ENCODE results near the gene ERH. TPM values are rescaled to one million over a fixed set of nuclear protein-coding genes. Genes with fewer than 3 reads are reported as not detected.

Gene ERH
- total RNA-seq, 1 experiment from 2014 or later = 112 TPM

DNA sequence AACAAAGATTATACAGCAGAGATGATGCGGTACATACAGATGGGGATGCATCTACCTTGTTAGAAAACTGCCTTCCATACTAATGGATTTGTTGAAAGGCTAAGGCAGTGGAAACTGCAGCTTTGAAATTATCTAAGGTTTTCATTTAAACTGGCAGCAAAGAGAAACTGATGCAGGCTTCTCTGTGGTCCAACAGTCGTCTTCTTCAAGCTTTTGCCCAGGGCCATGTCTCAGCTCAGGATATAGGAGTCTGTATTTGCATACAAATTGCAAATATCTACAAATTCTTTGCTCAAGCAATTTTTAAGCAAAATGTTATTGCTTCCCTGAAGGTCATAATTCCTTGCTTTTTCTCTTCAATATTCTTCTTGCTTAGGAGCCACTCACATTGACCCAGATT lies 33.7 kb downstream of the ERH start:
- no peak for DNase-seq (ENCODE audit: low read depth, low spot score)
- in situ Hi-C loops (cut with HindIII; ENCODE audit: low pct_unique_long_range_greater_than_20kb, low sequenced_read_pairs) = no loop called here

GRCh38 chr14:69363964-69364363 lies 34.1 kb downstream of the ERH start:
- in situ Hi-C loops (cut with HindIII; ENCODE audit: low pct_unique_long_range_greater_than_20kb, low sequenced_read_pairs) = no loop called here
- DNase-seq (ENCODE audit: low read depth, low spot score) = peak; percentile 93

- in situ Hi-C loops (cut with HindIII; ENCODE audit: low pct_unique_long_range_greater_than_20kb, low sequenced_read_pairs) = no loop called here
- DNase-seq (ENCODE audit: low read depth, low spot score) = peak; percentile 30
Observed at GRCh38 chr14:69363055-69363454, 35.0 kb downstream of the ERH start.

DNA sequence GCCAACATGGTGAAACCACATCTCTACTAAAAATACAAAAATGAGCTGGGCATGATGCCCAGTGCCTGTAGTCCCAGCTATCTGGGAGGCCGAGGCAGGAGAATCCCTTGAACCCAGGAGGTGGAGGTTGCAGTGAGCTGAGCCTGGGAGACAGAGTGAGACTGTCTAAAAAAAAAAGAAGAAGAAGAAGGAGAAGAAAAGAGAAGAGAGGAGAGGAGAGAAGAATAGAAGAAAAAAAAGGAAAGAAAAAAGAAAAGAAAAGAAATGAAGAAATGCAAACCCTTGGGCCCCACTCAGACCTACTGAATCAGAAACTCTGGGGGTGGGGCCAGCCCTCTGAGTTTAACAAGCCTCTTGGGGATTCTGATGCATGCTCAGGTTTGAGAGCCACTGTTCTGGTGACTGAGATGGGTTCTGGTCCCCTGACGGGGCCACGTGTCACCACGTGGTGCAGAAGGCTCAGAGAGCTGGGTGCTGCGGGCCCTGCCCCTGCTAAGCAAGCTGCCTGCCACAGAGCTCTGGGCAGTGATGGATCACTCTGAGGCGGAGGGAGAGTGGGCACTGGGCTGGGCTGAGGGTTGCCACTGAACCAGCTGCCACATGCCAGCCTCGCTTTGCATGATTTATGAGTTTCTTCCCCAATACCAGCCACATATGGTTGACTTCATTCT lies 37.5 kb downstream of the ERH start:
- no peak for DNase-seq (ENCODE audit: low read depth, low spot score)
- in situ Hi-C loops (cut with HindIII; ENCODE audit: low pct_unique_long_range_greater_than_20kb, low sequenced_read_pairs) = no loop called here

DNA sequence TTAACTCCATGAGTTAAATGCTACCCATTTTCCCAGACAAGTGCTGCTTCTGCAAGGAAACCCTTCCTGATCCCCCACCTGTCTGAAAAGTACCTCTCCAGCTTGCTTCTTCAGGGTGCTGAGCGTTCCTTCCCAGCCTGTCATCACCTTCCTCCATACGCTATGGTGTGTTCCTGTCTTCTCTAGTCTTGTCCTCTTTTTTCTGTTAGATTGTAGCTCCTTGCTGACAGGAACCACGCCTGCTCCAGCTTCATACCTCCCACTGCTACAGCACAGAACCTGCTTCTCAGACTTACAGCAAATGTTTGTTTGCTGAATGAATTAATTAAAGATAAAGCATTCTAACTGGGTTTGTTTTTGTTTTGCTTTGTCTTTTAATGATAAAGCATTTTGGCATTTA lies 39.1 kb downstream of the ERH start:
- no peak for DNase-seq (ENCODE audit: low read depth, low spot score)
- in situ Hi-C loops (cut with HindIII; ENCODE audit: low pct_unique_long_range_greater_than_20kb, low sequenced_read_pairs) = no loop called here

DNA sequence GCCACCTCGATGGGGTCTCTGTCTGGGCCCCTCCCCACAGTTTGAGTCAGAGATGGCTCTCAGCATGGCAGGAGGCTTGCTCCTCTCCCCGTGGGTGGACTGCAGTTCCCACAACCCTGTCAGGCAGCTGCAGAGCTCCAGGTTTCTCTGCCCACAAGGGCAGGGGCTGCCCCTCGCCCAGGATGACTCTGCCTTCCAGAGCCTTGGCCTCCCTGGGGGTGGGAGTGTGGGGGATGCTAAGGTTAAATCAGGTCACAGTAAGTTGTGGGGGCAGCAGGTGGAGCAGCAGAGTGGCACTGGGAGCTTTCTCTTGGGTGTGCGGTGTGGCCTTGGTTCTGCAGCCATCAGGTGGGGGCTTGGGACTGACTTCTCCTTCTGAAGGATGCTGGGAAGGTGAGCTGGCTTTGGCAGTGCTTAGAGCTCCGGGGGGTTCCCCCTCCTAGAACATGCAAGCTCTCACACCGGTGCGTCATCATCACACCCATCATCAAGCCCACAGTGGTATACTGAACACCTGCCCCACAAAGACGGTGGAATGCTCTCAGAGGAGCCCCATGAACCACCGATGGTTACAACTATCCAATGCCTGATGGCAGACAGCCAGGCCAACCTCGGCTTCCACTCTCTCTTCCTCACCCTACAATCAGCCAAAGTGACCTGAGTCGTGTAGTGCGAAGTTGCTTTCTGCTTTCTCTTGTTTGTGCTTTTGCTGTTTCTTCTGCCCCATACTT lies 39.7 kb downstream of the ERH start:
- no peak for DNase-seq (ENCODE audit: low read depth, low spot score)
- in situ Hi-C loops (cut with HindIII; ENCODE audit: low pct_unique_long_range_greater_than_20kb, low sequenced_read_pairs) = no loop called here

GRCh38 chr14:69357544-69358200 lies 40.4 kb downstream of the ERH start:
- no peak for DNase-seq (ENCODE audit: low read depth, low spot score)
- in situ Hi-C loops (cut with HindIII; ENCODE audit: low pct_unique_long_range_greater_than_20kb, low sequenced_read_pairs) = no loop called here

GRCh38 chr14:69356903-69357543 lies 41.1 kb downstream of the ERH start:
- no peak for DNase-seq (ENCODE audit: low read depth, low spot score)
- in situ Hi-C loops (cut with HindIII; ENCODE audit: low pct_unique_long_range_greater_than_20kb, low sequenced_read_pairs) = no loop called here

GRCh38 chr14:69355607-69356281 lies 42.4 kb downstream of the ERH start:
- no peak for DNase-seq (ENCODE audit: low read depth, low spot score)
- in situ Hi-C loops (cut with HindIII; ENCODE audit: low pct_unique_long_range_greater_than_20kb, low sequenced_read_pairs) = no loop called here

DNA sequence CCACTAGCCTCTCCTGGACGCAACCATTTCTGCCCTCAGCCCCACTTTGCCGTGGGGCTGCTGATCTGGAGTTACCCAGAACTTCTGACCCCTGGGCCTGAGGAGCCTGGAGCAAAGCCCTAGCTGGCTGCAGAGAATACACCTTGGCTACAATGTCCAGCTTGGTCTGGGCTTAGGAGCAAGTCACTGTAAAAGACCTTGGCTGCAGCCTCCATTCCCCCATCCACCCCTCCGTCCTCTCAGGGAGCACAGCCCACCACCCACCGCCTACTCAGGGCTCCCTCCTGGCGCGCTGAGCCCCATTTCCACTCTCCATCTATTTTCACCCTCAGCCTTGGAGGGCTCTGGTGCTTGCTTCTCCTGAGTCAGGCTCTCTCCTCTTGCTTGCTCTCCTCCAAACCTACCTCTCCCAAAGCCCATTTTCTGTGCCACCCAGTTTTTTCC lies 42.9 kb downstream of the ERH start:
- no peak for DNase-seq (ENCODE audit: low read depth, low spot score)
- in situ Hi-C loops (cut with HindIII; ENCODE audit: low pct_unique_long_range_greater_than_20kb, low sequenced_read_pairs) = no loop called here

- DNase-seq (ENCODE audit: low read depth, low spot score) = no peak
Observed at GRCh38 chr14:69354383-69355153, 43.5 kb downstream of the ERH start.

GRCh38 chr14:69353168-69353567 lies 44.9 kb downstream of the ERH start:
- DNase-seq (ENCODE audit: low read depth, low spot score) = no peak
- in situ Hi-C loops (cut with HindIII; ENCODE audit: low pct_unique_long_range_greater_than_20kb, low sequenced_read_pairs) = no loop called here

More at GRCh38 chr14:69354383-69355153, 43.5 kb downstream of the ERH start:
- in situ Hi-C loops (cut with HindIII; ENCODE audit: low pct_unique_long_range_greater_than_20kb, low sequenced_read_pairs) = no loop called here

DNA sequence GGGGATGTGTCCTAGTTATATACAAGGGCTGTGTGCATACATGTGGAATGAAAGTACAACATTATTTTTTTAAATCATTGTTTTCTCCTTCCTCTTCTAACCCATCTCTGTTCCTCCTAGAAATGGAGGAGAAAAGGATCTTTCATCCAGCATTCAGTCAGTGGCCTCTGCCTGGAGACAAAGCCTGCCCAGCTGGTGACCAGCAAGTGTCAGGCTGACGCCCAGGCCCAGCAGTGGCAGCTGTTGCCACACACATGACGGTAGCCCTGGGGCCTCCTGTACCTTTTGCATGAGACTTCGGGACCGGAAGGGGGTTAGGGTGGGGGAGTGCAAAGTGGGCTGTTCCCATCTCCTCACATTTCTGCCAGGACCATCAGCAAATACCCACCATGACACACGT lies 46.2 kb downstream of the ERH start:
- DNase-seq (ENCODE audit: low read depth, low spot score) = no peak
- in situ Hi-C loops (cut with HindIII; ENCODE audit: low pct_unique_long_range_greater_than_20kb, low sequenced_read_pairs) = no loop called here

DNA sequence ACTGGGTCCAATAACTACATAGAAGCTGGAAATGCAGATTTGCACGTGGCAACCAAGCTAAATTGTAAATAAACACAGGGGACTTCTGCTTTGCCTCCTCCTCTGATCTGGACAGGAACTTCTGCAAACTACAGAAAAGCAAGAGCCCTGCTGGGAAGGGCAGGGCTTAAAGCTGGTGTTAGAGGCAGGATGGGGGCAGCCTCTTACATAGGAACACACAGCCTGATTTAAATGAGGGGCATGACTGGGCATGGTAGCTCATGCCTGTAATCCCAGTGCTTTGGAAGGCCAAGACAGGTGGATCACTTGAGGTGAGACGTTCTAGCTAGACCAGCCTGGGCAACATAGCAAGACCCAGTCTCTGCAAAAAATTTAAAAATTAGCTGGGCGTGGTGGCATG lies 46.7 kb downstream of the ERH start:
- in situ Hi-C loops (cut with HindIII; ENCODE audit: low pct_unique_long_range_greater_than_20kb, low sequenced_read_pairs) = no loop called here

DNA sequence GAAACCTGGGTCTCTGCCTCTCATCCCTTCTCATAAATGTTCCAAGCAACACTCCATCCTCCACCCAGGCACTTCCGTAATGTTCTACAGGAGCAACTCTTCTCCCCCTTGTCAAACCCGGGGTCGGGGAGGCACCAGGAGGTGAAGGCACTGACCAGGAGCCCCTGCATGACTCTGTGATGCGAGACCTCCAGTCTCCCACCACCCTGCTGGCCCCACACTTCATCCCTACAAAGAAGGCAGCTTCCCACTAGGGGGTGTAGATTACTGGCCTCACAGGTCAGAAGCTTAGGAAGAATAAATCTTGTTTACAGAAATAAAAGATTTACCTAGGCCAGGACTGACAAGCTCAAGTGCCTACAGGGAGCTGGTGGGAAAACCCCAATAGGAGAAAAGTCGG lies 47.2 kb downstream of the ERH start:
- no peak for DNase-seq (ENCODE audit: low read depth, low spot score)
- in situ Hi-C loops (cut with HindIII; ENCODE audit: low pct_unique_long_range_greater_than_20kb, low sequenced_read_pairs) = no loop called here

More for the DNA sequence above, 46.7 kb downstream of the ERH start:
- no peak for DNase-seq (ENCODE audit: low read depth, low spot score)

- in situ Hi-C loops (cut with HindIII; ENCODE audit: low pct_unique_long_range_greater_than_20kb, low sequenced_read_pairs) = no loop called here
- no peak for DNase-seq (ENCODE audit: low read depth, low spot score)
Observed at GRCh38 chr14:69349091-69349777, 48.9 kb downstream of the ERH start.

DNA sequence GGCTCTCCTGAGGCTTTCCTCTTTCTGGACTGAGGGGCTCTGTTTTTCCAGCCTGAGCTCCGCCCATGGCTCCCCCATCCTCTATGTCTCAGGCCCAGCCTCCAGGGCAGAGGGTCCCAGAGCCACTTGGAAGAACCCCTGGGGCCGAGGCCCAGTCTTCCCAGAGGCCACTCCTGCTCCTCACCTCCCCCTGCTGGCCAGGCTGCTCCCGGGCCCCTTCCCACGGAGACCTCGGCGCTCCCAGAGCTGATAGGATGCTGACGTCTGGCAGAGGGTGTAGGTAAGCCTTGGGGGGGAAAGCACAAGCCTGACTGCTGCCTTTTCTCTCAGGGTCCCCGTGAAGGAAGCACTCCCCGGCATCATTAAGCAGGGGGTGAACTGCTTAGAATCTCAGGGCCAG lies 51.4 kb downstream of the ERH start:
- peak; percentile 54 for DNase-seq (ENCODE audit: low read depth, low spot score)
- in situ Hi-C loops (cut with HindIII; ENCODE audit: low pct_unique_long_range_greater_than_20kb, low sequenced_read_pairs) = no loop called here

Data from SK-MEL-5 (cell line).